Activated naive CD8-positive, alpha-beta T cell treated with anti-CD3 and anti-CD28 coated beads, Interleukin-2, amount 50 U/mL, for 24 hours (primary cell): Measurements from ENCODE around the gene FAM169A.

Experiments used
- ATAC-seq: fragments of 150-1000 bp; cut with Tn5 transposase; one replicate; pipeline ENCODE4 v1.10.0; 2021
- DNase-seq: peaks from one replicate; pipeline ENCODE4 v3.0.0; 2021
- H3K27ac Mint-ChIP-seq: one replicate; pipeline ENCODE4 v1.8.0; 2021; ENCODE audit warnings: mild to moderate bottlenecking, mixed read lengths
- H3K27me3 Mint-ChIP-seq: one replicate; pipeline ENCODE4 v1.8.0; 2021; ENCODE audit warnings: mixed read lengths
- H3K36me3 Mint-ChIP-seq: one replicate; pipeline ENCODE4 v1.8.0; 2021; ENCODE audit warnings: low read depth, mixed read lengths
- H3K4me1 Mint-ChIP-seq: one replicate; pipeline ENCODE4 v1.8.0; 2021; ENCODE audit warnings: mixed read lengths
- H3K4me3 Mint-ChIP-seq: one replicate; pipeline ENCODE4 v1.8.0; 2021; ENCODE audit warnings: mild to moderate bottlenecking, moderate library complexity, mixed read lengths
- H3K9me3 Mint-ChIP-seq: one replicate; pipeline ENCODE4 v1.8.0; 2021; ENCODE audit warnings: mixed read lengths

The FAM169A gene

DNA sequence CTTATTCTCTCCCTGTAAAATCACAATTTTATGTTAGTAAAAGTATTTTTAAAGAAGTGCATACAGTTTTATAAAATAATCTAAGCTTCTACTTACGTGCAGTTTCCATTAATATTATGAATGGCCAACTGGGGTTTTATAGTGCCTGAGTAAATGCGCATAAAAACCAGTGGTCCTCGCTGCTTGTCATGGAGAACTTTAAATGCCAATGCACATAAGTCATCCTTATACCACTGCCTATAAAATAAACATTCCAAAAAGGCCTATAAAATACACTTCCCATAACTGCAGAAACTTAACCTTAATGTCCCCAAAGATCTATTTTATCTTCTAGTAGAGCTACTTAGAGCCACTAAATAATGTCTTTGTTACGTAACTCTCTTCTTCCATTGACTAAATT is 127.8 kb downstream of the FAM169A start:
- H3K4me1 Mint-ChIP-seq = no peaks in the 10 kb centered on the region
- H3K27me3 Mint-ChIP-seq = no peaks in the 10 kb centered on the region
- no peak overlapping the region for H3K27ac Mint-ChIP-seq
- no peaks in the 10 kb centered on the region for H3K9me3 Mint-ChIP-seq
- no peak overlapping the region for H3K4me3 Mint-ChIP-seq
- ATAC-seq (no peak), DNase-seq (no peak)
- H3K36me3 Mint-ChIP-seq = peaks cover 40% of the 10 kb centered on the region

DNA sequence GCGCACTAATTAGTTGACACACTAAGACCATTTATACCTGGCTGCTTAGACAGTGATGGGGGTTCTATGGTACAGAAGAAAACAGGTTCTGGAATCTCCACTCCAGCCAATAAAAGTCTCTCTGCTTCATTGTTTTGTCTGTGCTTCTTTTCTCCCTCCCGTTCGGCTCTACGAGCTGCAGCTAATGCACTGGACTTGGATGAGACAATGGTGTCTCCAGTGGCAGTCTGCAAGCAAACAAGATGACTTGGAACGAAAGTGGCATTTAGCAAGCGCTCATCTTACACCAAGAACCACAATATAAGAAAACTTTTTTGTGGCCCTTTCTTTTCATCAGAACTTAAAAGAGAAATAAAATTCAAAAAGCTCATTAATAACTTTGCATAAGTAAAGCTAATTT is 129.4 kb downstream of the FAM169A start:
- H3K4me1 Mint-ChIP-seq = no peaks in the 10 kb centered on the region
- ATAC-seq (no peak), DNase-seq (no peak)
- no peak overlapping the region for H3K27ac Mint-ChIP-seq
- H3K36me3 Mint-ChIP-seq = peaks cover 38% of the 10 kb centered on the region
- H3K9me3 Mint-ChIP-seq = no peaks in the 10 kb centered on the region
- no peak overlapping the region for H3K4me3 Mint-ChIP-seq
- no peaks in the 10 kb centered on the region for H3K27me3 Mint-ChIP-seq
